ENCODE data around the gene SLC30A10.
"Not testable (repeated sequence)": the region's sequence is repeated elsewhere in the genome, so short reads cannot be mapped to it uniquely, and the experiment has no call there.

Gene SLC30A10

GRCh38 chr1:219927956-219928790 lies at the start of gene SLC30A10:
TSS of gene SLC30A10 (minus strand) at chr1:219928557. CDS start at chr1:219928440, 117 bp downstream.
- peak; percentile 5 for DNase-seq (ENCODE audit: low spot score)

GRCh38 chr1:219973213-219973612 lies 44.9 kb upstream of the SLC30A10 start:
- DNase-seq (ENCODE audit: low spot score), result no peak

GRCh38 chr1:219967361-219967760 lies 39.0 kb upstream of the SLC30A10 start:
- DNase-seq (ENCODE audit: low spot score), result no peak

DNA sequence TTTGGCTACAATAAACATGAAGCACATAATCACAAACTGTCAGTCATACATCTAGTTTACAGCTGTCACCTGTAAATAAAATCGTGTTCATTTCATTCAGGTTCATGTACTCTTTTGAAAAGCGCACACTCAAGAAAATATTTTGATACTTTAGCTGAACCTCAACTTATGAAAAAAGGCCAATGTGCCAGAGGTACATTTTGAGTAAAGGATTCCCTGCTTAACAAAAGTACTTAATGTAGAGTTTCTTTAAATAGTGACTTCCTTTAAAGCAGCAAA lies 37.7 kb upstream of the SLC30A10 start:
- no peak for DNase-seq (ENCODE audit: low spot score)

DNA sequence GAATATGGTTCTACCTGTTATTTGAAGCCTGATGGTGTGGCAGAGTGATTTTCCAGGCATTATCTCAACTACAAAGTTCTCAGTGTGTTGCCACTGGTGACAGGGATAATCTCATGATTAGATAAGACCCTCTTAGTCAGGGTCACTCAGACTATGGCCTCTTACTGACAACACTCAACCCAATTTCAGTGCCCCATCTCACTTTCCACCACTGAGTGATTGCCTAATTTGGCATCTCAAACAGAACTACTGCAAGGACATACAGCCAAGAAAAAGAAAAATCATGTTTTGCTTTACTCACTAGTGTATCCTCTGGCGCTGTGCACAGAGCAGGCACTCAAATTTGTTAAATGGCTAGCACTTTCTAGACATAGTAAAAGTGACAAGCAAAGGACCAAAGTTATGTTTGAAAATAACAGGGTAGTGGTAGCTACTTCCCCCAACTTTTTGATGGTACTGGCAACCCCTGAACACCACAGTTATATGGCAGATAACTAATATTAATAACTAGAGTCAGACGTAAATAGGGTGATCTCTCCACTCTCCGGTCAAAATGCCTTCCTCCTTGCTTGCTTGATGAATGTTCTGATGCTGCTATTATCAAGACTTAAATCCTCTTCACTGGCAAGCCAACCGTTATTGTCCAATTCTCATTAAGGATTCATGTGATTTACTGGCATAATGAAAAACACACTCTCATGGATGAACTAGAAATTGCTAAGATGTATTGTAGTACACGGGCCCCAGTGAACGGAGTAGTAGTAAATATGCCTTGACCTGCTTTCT lies 37.1 kb upstream of the SLC30A10 start:
- no peak for DNase-seq (ENCODE audit: low spot score)

GRCh38 chr1:219963432-219963831 lies 35.1 kb upstream of the SLC30A10 start:
- no peak for DNase-seq (ENCODE audit: low spot score)

DNA sequence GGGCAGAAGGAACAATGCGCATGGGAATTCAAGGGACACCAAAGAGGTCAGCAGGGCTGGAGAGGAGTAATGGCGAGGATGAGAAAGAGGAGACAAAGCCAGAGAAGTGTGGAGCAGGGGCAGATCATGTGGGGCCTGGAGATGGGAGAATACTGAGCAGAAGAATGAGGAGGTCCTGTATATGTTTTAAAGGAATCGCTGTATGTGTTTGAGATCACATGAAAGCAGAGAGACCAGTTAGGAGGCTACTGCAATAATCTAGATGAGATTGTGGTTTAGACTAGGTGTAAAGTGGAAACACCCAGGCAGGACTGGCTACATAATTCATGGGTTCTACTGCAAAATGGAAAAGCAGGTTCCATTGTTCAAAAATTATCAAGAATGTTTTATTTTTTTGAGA lies 33.3 kb upstream of the SLC30A10 start:
- no peak for DNase-seq (ENCODE audit: low spot score)

DNA sequence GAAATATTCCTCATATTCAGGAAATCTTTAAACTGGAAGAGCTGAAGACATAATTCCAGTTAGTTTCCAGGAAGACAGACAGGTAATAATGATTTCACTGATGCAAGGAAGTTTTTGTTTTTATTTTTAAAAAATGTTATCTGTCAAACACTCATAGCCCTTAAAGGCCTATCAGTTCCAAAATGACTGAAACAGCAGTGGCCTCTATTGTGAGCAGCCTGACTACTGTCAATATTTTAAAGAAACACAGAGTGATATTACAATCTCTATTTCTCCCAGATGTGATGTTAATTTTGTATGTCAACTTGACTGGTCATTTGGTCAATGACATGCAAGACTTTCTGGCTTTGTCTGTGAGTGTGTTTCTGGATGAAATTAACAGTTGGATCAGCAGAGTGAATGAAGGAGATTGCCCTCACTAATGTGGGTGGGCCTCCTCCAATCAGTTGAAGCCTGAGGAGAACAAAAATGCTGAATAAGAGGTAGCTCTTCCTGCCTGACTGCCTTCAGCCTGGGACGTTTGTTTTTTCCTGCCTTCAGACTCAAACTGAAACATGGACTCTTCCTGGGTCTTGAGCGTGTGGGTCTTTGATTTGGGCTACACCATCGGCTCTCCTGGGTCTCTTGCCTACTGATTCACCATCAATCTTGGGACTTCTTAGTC lies 31.3 kb upstream of the SLC30A10 start:
- DNase-seq (ENCODE audit: low spot score), result no peak

DNA sequence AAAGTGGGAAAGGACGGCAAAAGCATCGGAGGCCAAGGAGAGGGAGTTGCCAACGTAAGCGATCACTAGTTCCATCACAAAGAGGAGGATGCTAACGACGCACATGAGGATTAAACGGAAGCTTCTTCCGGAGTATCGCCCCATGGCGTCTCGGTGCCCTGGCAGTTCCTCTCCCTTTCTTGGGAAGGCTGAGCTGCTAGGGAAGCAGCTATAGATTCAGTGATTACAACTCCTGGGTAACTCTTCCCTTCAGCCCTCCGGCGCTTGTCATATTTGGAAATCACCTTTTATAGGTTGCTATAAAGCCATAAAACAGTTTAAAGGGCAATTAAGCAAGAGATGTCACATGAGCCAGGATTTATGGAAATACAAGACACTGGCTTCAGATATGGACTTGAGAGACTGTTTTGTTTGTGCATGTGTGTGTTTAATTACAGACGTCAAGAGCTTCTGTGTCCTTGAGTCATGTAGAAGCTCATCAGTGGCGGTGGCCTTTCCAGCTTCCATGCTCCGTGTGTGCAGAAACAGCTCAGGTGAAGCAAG lies 30.6 kb upstream of the SLC30A10 start:
- no peak for DNase-seq (ENCODE audit: low spot score)

DNA sequence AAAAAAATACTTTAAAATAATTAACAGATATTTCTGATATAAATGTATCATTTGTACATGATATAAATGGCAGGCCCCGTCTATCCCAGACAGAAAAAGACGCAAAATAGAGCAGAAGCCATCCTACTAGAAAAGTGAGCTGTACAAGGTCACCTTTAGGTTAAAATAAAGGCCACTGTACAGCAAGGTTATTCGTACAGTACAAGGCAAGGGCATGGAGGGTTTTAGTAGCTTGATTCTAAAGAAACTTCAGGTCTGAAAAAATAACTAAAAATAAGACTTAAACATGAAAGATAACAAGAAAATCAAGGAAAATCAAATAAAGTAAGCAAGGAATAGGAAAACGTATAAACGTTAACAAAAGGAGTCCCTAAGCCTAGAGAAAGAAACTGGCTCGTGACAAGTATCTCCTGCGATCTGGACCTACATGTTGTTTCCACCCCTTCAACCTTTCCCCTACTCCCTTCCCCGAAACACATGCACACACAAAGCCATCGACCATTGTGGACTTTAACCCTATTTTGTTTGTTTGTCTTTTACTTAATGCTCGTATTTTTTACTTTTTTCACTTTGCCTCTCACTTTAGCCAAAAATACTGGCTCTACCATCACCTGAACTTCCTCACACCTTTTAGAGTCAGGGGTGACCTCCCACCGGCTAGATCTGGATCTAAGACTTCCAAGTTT lies 26.5 kb upstream of the SLC30A10 start:
- DNase-seq (ENCODE audit: low spot score), result no peak

DNA sequence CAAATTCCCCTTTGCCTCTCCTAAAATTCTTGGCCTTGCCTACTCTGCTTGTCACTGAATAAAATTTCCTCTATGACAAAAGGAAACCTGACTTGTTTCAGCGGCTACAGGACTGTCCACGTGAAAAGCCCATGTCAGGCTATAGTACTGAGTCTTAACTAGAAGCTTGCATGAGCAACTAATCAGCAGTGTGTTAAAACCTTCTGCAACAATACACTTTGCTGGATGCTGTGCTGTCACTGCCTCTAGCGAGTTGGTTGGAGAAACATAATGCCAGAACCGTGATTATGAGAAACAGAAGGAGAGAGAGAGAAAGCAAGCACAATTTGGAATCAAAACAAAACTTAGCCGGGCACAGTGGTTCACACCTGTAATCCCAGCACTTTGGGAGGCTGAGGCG lies 25.7 kb upstream of the SLC30A10 start:
- no peak for DNase-seq (ENCODE audit: low spot score)

GRCh38 chr1:219952361-219952760 lies 24.0 kb upstream of the SLC30A10 start:
- no peak for DNase-seq (ENCODE audit: low spot score)

- DNase-seq (ENCODE audit: low spot score), result not testable (repeated sequence)
These were observed 20.9 kb upstream of the SLC30A10 start for GRCh38 chr1:219949227-219949626.

GRCh38 chr1:219948766-219949165 lies 20.4 kb upstream of the SLC30A10 start:
- DNase-seq (ENCODE audit: low spot score), result not testable (repeated sequence)

DNA sequence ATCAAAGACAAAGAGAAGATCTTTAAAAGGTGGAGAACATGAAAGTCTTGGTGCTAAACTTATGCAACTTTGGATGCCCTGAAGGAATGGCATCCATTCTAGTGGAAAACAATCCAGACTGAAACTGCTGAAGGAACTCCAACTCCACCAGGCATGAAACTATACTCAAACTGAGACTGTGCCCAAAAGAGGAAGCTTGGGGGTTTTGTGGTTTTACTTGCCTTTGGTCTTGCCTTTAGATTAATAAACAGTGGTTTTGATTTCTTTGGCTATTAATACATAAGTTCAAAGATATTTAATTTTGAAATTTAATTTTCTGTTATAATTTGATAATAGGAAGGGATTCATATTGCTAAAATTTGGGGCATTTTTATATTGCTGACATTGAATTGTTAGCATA lies 17.4 kb upstream of the SLC30A10 start:
- DNase-seq (ENCODE audit: low spot score), result no peak

DNA sequence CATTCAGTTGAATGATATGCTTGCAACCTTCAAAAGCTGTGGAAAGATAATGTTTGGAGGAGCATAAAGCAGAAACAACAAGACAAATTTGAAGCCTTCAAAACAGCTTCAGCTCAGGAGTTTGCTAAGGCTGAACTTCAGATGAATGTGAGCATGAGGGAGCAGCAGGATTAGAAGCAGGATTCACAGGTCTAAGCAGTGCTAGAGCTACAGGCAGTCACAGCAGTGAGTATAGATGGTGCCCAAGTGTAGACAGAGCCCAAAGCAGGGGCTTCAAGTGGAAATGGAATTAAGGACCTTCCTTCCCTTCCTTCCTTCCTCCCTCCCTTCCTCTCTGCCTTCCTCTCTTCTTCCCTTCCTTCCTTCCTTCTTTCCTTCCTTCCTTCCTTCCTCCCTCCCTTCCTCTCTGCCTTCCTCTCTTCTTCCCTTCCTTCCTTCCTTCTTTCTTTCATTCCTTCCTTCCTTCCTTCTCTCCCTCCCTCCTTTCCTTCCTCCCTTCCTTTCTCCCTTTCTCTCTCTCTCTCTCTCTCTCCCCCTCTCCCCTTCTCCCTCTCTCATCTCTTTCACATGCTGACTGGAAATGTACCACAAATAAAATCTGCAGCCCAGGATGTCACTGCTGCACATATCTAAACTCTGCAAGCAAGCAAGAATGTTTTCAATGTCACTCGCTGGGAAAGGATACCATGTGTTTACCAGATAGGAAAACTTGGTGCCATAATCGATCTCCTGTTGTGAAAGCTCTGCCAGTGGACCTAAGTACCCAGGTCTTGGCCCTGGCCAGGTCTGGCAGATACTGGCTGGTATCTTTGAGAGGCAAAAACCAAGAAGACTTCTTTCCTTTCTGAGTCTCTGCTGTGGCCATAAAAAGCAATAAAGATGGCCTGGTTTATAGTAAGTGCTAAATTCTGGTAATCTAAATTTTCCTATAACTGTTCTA lies 13.1 kb upstream of the SLC30A10 start:
- no peak for DNase-seq (ENCODE audit: low spot score)

DNA sequence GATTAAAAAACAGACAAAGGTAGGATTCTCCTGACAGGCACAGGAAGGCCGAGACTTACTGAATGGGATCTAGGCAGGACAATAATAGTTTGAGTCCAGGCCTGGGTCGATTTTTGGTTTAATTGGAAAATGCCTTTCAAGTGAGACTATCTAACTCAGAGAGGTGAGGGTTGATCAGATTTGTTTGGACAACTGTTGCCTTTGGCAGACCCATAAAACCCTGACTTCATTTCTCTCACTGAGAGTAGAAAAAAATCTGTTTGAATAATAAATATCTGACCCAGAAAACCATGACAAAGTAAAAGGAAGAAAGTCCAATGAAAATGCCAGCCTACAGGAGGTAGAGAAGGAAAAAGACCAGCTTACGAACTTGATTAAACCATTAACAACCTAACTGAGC lies 12.3 kb upstream of the SLC30A10 start:
- DNase-seq (ENCODE audit: low spot score), result no peak

DNA sequence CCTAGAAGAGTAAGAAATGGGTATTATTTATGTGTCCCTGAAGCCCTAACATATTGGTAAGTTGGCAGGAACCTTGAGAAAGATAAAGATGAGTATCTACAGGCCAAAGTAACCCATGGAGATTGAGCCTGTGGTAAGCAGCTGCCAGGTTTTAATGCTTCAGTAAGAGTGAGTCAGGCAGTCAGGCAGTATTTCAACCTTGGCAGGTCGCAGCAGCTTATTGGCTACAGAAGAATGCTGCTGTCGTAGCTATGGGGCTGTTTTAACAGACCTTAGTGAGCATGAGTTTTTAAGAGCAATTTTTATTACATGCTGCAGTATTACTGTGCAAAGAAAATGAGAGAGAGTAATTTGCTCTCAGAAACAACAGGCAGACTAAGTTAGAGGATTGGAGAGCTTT lies 10.3 kb upstream of the SLC30A10 start:
- DNase-seq (ENCODE audit: low spot score), result no peak

DNA sequence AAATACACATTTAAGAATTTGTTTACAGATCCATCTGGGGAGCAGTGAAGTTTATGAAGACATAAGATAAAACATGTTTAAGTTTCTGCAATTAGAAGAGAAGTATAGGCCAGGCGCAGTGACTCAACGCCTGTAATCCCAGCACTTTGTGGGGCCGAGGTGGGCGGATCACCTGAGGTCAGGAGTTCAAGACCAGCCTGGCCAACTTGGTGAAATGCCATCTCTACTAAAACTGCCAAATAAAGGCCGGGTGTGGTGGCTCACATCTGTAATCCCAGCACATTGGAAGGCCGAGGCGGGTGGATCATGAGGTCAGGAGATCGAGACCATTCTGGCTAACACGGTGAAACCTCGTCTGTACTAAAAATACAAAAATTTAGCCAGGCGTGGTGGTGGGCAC lies 5.4 kb upstream of the SLC30A10 start:
- DNase-seq (ENCODE audit: low spot score), result not testable (repeated sequence)

- DNase-seq (ENCODE audit: low spot score), result no peak
These were observed 2.7 kb upstream of the SLC30A10 start for GRCh38 chr1:219931033-219931432.

GRCh38 chr1:219928791-219929118 lies 398 bp upstream of the SLC30A10 start:
- no peak for DNase-seq (ENCODE audit: low spot score)
